ENCODE results near the gene COPE.

Gene COPE

DNA sequence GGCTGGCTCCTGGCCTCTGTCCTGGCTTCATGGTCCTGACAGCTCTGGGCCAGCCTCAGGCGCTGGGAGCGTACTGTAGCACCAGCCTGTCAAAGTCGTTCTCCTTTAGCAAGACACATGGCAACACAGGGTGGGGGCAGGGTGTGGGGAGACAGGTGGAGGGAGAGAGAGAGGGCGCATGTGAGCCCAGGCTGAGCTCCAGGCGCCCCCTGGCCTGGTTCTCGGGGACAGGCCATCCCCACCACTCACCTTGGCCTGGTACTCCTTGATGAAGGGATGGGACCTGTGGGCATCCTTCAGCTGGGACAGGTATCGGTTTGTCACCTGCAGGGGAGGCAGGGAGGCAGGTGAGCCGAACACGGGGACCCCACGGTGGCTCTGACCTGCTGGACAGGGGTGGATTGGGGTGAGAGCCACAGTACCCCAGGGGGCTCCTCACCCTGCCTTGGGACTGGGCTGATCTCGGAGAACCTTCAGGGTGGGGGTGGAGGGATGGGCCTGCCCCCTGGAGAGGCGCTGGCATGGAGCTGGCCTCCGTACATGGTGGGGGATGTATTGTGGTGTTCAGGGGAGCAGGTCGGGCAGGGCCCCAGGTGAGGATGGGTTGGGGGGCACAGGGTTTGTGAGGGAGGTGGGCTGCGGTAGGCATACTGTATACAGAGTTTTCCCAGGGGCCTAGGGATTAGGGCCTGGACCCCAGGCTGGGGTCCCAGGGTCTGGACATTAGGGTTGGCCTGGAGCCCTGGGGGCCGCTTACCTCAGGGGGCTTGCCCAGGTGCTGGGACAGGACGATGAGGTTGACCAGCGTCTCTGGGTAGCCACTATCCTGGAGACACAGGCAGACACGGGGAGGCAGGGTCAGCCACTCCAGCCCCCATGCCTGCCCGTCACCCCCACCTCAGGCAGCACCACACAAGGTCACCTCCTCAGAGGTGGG lies 19.3 kb downstream of the COPE start:
- Histone ChIP-seq H3K27me3 (peaks cover 30% of the 10 kb centered on the region), H3K4me3 (ENCODE audit: low read depth in 1 of 2, low read length in 1 of 2) (no peak overlapping the region), H3K36me3 (peaks cover 63% of the 10 kb centered on the region), H3K9me3 (no peaks in the 10 kb centered on the region), H3K27ac (no peak overlapping the region), H3K4me1 (ENCODE audit: control insufficient read depth in 1 of 2, insufficient read depth in 1 of 2, low read depth in 1 of 2, low read length in 1 of 2) (peaks cover 4 to 12% of the 10 kb centered on the region in 2 experiments)
- TF ChIP-seq, protein P1, sequence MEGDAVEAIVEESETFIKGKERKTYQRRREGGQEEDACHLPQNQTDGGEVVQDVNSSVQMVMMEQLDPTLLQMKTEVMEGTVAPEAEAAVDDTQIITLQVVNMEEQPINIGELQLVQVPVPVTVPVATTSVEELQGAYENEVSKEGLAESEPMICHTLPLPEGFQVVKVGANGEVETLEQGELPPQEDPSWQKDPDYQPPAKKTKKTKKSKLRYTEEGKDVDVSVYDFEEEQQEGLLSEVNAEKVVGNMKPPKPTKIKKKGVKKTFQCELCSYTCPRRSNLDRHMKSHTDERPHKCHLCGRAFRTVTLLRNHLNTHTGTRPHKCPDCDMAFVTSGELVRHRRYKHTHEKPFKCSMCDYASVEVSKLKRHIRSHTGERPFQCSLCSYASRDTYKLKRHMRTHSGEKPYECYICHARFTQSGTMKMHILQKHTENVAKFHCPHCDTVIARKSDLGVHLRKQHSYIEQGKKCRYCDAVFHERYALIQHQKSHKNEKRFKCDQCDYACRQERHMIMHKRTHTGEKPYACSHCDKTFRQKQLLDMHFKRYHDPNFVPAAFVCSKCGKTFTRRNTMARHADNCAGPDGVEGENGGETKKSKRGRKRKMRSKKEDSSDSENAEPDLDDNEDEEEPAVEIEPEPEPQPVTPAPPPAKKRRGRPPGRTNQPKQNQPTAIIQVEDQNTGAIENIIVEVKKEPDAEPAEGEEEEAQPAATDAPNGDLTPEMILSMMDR (IDR thresholded peaks at IDR 0.05) = no peak

DNA sequence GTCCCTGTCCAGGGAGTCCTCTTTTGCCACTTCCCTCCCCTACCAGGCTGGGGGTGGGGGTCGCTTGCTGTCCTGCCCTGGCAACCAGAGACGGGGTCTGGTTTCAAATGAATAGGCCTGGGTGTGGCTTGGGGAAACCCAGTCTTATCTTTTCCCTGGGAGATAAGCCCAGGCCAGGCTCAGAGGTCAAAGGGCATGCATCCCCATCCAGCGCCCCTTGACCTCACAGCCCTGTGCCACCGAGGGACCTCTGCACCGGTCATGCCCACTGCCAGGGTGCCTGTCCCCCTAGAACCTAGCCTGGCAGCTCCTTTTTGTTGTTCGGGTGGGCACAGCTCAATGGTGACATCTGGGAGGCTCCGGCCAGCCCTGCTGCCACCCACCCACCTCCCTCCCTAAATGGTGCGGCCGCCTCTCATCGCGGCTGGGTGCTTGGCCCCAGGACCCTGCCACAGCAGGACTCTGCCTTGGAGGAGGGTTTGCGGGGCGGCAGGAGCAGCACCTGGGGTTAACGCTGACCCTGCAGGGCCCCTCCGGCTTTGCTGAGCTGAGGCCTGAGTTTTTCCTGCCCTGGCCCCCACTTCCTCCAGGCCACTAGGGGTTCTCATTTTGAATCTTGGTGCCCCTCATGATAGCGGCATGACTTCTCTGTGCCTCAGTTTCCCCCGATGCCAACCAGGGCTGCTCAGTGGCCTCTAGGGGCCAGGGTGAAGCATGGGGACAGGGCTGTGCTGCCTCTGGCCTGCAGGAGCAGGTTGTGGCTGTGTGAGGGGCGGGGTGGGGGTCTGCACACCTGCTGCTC lies 20.4 kb downstream of the COPE start:
- Histone ChIP-seq H3K27ac (no peak overlapping the region), H3K4me3 (ENCODE audit: low read depth in 1 of 2, low read length in 1 of 2) (no peak overlapping the region), H3K4me1 (ENCODE audit: control insufficient read depth in 1 of 2, insufficient read depth in 1 of 2, low read depth in 1 of 2, low read length in 1 of 2) (peaks cover 4 to 12% of the 10 kb centered on the region in 2 experiments), H3K27me3 (peaks cover 41% of the 10 kb centered on the region), H3K9me3 (no peaks in the 10 kb centered on the region), H3K36me3 (peaks cover 52% of the 10 kb centered on the region)
- TF ChIP-seq, protein P1 (IDR thresholded peaks at IDR 0.05) = no peak

DNA sequence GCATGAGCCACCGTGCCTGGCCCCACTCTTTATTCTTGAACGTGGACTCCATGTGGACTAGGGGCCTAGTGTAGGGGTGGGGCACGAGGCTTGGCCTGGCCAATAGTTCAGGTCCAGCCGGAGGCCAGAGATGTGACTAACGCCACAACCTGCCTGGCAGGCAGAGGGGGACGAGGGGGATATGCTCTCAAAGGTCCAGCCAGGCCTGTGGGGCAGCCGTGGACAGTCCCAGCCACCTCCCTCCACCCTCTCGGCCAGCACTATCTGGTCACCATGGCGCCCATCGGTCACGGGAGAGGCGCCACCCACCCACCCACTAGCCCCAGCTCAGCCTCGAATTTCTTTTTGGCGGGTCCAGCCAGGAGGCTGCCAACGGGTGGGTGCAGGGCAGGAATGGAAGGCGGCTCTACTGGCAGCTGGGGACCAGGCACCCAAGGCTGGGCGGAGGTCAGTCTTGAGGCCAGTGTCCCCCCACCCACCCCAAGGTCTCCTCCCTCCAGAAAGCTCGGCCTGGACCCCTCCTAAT lies 21.0 kb downstream of the COPE start:
- Histone ChIP-seq H3K9me3 (no peaks in the 10 kb centered on the region), H3K36me3 (peaks cover 45% of the 10 kb centered on the region), H3K27ac (no peak overlapping the region), H3K27me3 (peaks cover 48% of the 10 kb centered on the region), H3K4me3 (ENCODE audit: low read depth in 1 of 2, low read length in 1 of 2) (no peak overlapping the region), H3K4me1 (ENCODE audit: control insufficient read depth in 1 of 2, insufficient read depth in 1 of 2, low read depth in 1 of 2, low read length in 1 of 2) (peaks cover 4 to 12% of the 10 kb centered on the region in 2 experiments)
- TF ChIP-seq, protein P1 (IDR thresholded peaks at IDR 0.05) = no peak

DNA sequence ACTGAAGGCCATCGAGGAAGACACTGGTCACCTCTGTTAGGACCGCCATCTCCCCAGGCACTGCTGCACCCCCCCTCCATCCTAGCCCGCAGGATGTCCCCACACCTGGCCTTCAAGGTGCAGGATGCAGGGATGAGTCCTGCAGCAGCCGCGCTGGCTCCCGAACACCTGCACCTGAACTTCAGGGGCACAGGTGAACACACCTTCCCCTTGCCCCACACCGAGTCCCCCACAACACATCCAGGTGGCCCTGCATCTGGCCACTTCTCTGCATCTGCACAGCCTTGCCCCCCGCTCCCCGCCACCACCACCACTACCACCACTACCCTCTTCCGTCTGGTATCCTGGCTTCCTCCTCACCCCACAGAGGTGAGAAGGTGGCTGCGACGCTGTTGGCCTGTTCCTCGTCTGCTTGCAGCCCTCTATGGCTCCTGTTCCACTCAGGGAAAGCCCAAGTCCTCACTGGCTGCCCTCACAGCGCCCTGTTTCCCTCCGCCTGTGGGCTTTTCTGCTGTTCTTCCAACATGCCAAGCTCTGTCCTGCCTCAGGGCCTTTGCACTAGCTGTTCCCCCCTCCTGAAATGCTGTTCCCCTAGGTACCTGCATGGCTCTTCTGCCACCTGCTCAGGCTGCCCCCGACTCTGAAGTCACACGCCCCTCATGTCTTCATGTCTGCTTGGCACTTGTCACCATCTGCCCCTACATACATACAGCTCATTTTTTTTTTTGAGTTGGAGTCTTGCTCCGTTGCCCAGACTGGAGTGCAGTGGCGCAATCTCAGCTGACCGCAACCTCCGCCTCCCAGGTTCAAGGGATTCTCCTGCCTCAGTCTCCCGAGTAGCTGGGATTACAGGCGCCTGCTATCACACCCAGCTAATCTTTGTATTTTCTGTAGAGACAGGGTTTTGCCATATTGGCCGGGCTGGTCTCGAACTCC lies 21.8 kb downstream of the COPE start:
- Histone ChIP-seq H3K9me3 (no peaks in the 10 kb centered on the region), H3K27ac (no peak overlapping the region), H3K4me1 (ENCODE audit: control insufficient read depth in 1 of 2, insufficient read depth in 1 of 2, low read depth in 1 of 2, low read length in 1 of 2) (peaks cover 4 to 12% of the 10 kb centered on the region in 2 experiments), H3K36me3 (peaks cover 40% of the 10 kb centered on the region), H3K27me3 (peaks cover 56% of the 10 kb centered on the region), H3K4me3 (ENCODE audit: low read depth in 1 of 2, low read length in 1 of 2) (no peak overlapping the region)
- TF ChIP-seq, protein P1 (IDR thresholded peaks at IDR 0.05) = no peak

DNA sequence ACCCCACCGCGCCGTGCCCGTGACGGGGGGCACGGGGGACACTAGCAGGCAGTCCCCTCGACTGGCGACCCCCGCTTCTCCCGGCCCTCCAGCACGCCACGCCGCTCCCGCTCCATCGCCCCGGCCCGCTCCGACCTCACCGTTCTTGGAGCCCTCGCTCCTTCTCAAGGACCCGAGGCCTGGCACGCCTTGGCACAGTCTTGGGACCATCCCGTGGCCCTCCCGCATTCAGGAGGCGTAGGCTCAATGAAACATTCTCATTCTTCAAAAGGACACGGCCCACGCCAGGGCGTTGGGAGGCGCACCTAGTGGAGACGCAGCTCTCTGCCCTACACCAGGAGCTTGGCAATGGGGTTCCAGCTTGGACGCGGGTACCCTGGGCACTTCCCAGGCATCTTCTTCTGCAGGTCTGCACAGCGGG lies 22.8 kb downstream of the COPE start:
- TF ChIP-seq, protein P1 (IDR thresholded peaks at IDR 0.05) = no peak
- H3K9me3 ChIP-seq = no peaks in the 10 kb centered on the region
- H3K4me3 ChIP-seq (ENCODE audit: low read depth in 1 of 2, low read length in 1 of 2) = no peak overlapping the region
- H3K4me1 ChIP-seq (ENCODE audit: control insufficient read depth in 1 of 2, insufficient read depth in 1 of 2, low read depth in 1 of 2, low read length in 1 of 2) = peaks cover 4 to 12% of the 10 kb centered on the region in 2 experiments
- H3K27me3 ChIP-seq = peaks cover 65% of the 10 kb centered on the region
- H3K27ac ChIP-seq = no peak overlapping the region
- H3K36me3 ChIP-seq = peaks cover 35% of the 10 kb centered on the region
